Measurements from ENCODE around the gene OBSL1.

Gene OBSL1

DNA sequence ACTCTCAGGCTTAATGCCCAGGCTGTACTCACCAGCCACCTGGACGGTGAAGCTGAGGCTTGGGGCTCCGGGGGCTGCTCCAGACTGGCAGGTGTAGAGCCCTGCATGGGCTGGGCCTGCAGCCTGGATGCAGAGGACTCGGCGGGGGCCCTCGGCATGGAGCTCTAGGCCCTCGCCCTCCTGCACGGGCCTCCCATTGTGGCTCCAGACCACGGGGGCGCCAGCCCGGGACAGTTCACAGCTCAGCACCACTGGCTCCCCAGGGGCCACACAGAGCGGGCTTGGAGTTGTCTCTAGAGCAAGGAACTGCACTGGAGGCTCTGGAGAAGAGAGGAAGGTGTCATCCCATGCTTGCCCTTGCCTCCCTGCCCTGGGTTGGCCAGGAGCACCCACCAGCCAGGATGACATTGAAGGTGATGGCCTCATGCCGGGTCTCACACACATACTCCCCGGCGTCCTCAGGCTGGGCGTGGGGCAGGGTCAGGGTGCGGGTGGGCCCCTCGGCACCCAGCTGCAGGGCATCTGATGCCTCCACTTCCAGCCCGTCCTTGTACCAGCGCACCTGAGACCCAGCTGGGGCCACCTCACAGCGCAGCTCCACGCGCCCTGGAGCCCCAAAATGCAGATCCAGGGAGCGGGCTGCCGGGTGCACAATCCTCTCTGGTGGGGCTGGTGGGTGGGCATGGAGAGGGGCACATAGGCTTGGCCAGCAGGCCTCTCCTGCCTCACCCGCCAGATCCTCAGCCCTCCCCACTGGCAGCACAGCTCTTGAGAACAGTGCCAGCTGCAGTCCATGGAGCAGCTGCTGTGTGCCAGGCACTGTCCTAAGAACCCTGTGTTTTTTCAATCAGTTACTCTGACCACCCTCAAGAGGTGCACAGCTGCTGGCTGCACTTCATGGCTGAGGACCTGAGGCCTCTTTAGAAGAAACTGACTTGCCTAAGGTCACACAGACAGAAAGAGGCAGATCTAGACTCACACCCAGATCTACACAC is 13.3 kb downstream of the OBSL1 start:
- DNase-seq (ENCODE audit: extremely low spot score), result no peak
- TF ChIP-seq, protein P1, sequence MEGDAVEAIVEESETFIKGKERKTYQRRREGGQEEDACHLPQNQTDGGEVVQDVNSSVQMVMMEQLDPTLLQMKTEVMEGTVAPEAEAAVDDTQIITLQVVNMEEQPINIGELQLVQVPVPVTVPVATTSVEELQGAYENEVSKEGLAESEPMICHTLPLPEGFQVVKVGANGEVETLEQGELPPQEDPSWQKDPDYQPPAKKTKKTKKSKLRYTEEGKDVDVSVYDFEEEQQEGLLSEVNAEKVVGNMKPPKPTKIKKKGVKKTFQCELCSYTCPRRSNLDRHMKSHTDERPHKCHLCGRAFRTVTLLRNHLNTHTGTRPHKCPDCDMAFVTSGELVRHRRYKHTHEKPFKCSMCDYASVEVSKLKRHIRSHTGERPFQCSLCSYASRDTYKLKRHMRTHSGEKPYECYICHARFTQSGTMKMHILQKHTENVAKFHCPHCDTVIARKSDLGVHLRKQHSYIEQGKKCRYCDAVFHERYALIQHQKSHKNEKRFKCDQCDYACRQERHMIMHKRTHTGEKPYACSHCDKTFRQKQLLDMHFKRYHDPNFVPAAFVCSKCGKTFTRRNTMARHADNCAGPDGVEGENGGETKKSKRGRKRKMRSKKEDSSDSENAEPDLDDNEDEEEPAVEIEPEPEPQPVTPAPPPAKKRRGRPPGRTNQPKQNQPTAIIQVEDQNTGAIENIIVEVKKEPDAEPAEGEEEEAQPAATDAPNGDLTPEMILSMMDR (IDR thresholded peaks at IDR 0.05; ENCODE audit: control extremely low read depth, extremely low read depth, low read depth, missing control alignments), result no peak
- POLR2A ChIA-PET, result interaction anchor here (0.5 kb wide), 1 partner anchor 169 kb away, joined by 7 read pairs; no protein-coding TSS in a partner anchor
- CTCF ChIA-PET, result interaction anchor here (1.2 to 7.9 kb wide), 6 partner anchors 10 to 101 kb away, joined by 3 to 63 read pairs (median 4); partner anchors contain the start of genes CHPF and TMEM198

- no peak for DNase-seq (ENCODE audit: extremely low spot score)
- ChIA-PET CTCF (interaction anchor here (1.2 to 7.9 kb wide), 5 partner anchors 9 to 96 kb away, joined by 3 to 63 read pairs (median 3); partner anchors contain the start of genes CHPF and TMEM198), POLR2A (interaction anchor here (0.5 kb wide), 1 partner anchor 168 kb away, joined by 7 read pairs; no protein-coding TSS in a partner anchor)
- TF ChIP-seq, protein P1 (IDR thresholded peaks at IDR 0.05; ENCODE audit: control extremely low read depth, extremely low read depth, low read depth, missing control alignments), result no peak
Observed at GRCh38 chr2:219557320-219557719, 14.0 kb downstream of the OBSL1 start.

GRCh38 chr2:219556413-219556812 is 14.9 kb downstream of the OBSL1 start:
- TF ChIP-seq, protein P1 (IDR thresholded peaks at IDR 0.05; ENCODE audit: control extremely low read depth, extremely low read depth, low read depth, missing control alignments), result no peak
- CTCF ChIA-PET, result interaction anchor here (2.1 to 7.9 kb wide), 2 partner anchors 14 to 28 kb away, joined by 4 to 63 read pairs; partner anchors contain the start of genes CHPF and TMEM198
- POLR2A ChIA-PET, result no interaction called here
- DNase-seq (ENCODE audit: extremely low spot score), result no peak

- POLR2A ChIA-PET, result no interaction called here
Observed at GRCh38 chr2:219555956-219556355, 15.4 kb downstream of the OBSL1 start.

DNA sequence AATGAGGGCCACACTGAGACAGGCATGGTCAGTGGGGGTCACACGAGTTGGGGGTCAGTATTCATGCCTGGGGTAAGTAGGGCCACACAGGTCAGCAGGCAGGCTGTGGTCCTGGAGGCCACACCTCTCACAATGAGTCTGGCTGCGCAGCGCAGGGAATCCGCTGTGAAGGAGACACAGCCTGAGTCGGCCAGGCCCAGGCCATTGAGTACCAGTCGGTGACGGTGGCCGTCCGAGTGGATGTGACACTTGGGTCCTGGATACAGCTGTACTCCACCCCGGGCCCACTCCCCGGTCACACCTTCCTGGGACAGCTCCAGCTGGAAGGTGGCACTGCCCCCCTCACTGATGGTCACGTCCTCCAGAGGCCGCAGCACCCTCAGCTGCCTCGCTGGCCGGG is 17.0 kb downstream of the OBSL1 start:
- ChIA-PET CTCF (interaction anchor here (1.7 to 7.9 kb wide), 2 partner anchors 12 kb away, joined by 7 to 63 read pairs; partner anchors contain the start of genes CHPF and TMEM198), POLR2A (no interaction called here)
- no peak for DNase-seq (ENCODE audit: extremely low spot score)
- TF ChIP-seq, protein P1 (IDR thresholded peaks at IDR 0.05; ENCODE audit: control extremely low read depth, extremely low read depth, low read depth, missing control alignments), result no peak

More at GRCh38 chr2:219555956-219556355, 15.4 kb downstream of the OBSL1 start:
- TF ChIP-seq, protein P1 (IDR thresholded peaks at IDR 0.05; ENCODE audit: control extremely low read depth, extremely low read depth, low read depth, missing control alignments), result no peak
- CTCF ChIA-PET, result interaction anchor here (1.7 to 7.9 kb wide), 2 partner anchors 11 to 14 kb away, joined by 7 to 63 read pairs; partner anchors contain the start of genes CHPF and TMEM198
- no peak for DNase-seq (ENCODE audit: extremely low spot score)

- POLR2A ChIA-PET, result no interaction called here
Observed at GRCh38 chr2:219553463-219553963, 17.8 kb downstream of the OBSL1 start.

More at GRCh38 chr2:219553463-219553963, 17.8 kb downstream of the OBSL1 start:
- TF ChIP-seq, protein P1 (IDR thresholded peaks at IDR 0.05; ENCODE audit: control extremely low read depth, extremely low read depth, low read depth, missing control alignments), result no peak
- DNase-seq (ENCODE audit: extremely low spot score), result no peak
- CTCF ChIA-PET, result interaction anchor here (1.1 to 7.9 kb wide), 4 partner anchors 11 to 151 kb away, joined by 3 to 63 read pairs (median 4); partner anchors contain the start of genes CHPF, STK11IP and TMEM198

All from GM10248 (cell line).